Uterus (tissue), 4 donors: ENCODE results near the gene MRPL38. TPM values are rescaled to one million over a fixed set of nuclear protein-coding genes. Genes with fewer than 3 reads are reported as not detected.

ENCODE experiments used
- DNase-seq, 2 donors: peaks; one replicate each; pipeline ENCODE4 v3.0.0-alpha.2; 2019 to 2020
- H3K27ac ChIP-seq, 2 donors: fragments of 200-600 bp; sonication (generic); 1 replicate in 1 of 2; 2 replicates in 1 of 2; pipeline ENCODE4 v1.5.1; 2016 to 2018
- H3K27me3 ChIP-seq, 2 donors: fragments of 200-600 bp; sonication (generic); one replicate each; pipeline ENCODE4 v1.5.1; 2018 to 2019; ENCODE audit warnings: control low read depth in 1 of 2
- H3K36me3 ChIP-seq, 2 donors: fragments of 200-600 bp; sonication (generic); one replicate each; pipeline ENCODE4 v1.5.1; 2019; ENCODE audit warnings: control low read depth in 1 of 2
- H3K4me1 ChIP-seq, 2 donors: fragments of 200-600 bp; sonication (generic); one replicate each; pipeline ENCODE4 v1.5.1; 2018 to 2019; ENCODE audit warnings: control low read depth in 1 of 2
- H3K4me3 ChIP-seq, 2 donors: fragments of 200-600 bp; sonication (generic); 1 replicate in 1 of 2; 2 replicates in 1 of 2; pipeline ENCODE4 v1.5.1; 2018 to 2019; ENCODE audit warnings: mild to moderate bottlenecking in 1 of 2
- H3K9me3 ChIP-seq, 2 donors: fragments of 200-600 bp; sonication (generic); one replicate each; pipeline ENCODE4 v1.5.1; 2019; ENCODE audit warnings: control low read depth in 1 of 2
- CTCF ChIP-seq, 4 experiments: fragments of 200-600 bp in 2 of 4; fragments of 450-650 bp in 2 of 4; sonication (generic) in 2 of 4; IDR thresholded peaks; one replicate each; pipeline ENCODE4 v1.5.1; 2016 to 2019; ENCODE audit warnings: antibody characterized with exemption in 4 of 4, mild to moderate bottlenecking in 2 of 4, moderate library complexity in 1 of 4
- POLR2A ChIP-seq, 2 donors: fragments of 450-650 bp; IDR thresholded peaks; one replicate each; pipeline ENCODE4 v1.6.1; 2016; ENCODE audit warnings: antibody characterized with exemption in 2 of 2, mild to moderate bottlenecking in 1 of 2, moderate library complexity in 1 of 2
- intact Hi-C: fragments of 100-400 bp; cut with DNase I; formaldehyde crosslinking; loops from one replicate; pipeline ENCODE4 v1.15.1; 2023; ENCODE audit warnings: low total_unique reads
- total RNA-seq, 4 donors: library from RNA; depleted of rRNA in 3 of 4; stranded (reverse); fragments of >200 nt in 3 of 4; gene quantifications; one replicate each; pipeline versions ENCODE4 v1.1.0 to v1.2.4, GENCODE V29; 2014 to 2023
- donor health status: DM: yes; HTN: yes; CAD: no.

The MRPL38 gene
- total RNA-seq, 4 donors from 2014 or later, result 32.3 to 99.8 (median 47.8) TPM

GRCh38 chr17:75932852-75933251 lies 28.2 kb upstream of the MRPL38 start:
- no peak overlapping the region for H3K27ac ChIP-seq
- TF ChIP-seq POLR2A (IDR thresholded peaks at IDR 0.05) (no peak), CTCF (IDR thresholded peaks at IDR 0.05) (no peak)
- intact Hi-C loops, result no loop called here

DNA sequence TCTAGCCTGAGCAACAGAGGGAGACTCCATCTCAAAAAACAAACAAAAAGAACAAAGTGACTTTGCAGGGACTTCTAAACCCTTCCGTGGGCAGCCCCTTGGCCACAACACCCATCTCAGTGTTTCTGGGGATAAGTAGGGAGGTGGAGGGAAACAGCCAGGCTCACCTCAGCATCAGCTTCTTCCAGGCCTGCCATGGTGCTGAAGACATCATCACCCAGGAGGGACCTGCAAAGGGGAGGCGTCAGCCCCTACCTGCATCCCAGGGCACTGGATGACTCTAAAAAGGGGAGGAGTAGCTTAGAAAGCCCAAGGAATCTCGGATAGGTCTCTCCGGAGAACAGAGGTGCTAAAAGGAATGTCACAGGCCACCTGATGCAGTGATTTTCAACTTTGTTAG lies 26.4 kb upstream of the MRPL38 start:
- H3K4me3 ChIP-seq, result no peak overlapping the region
- no peaks in the 10 kb centered on the region for H3K36me3 ChIP-seq
- TF ChIP-seq CTCF (IDR thresholded peaks at IDR 0.05), result no peak
- TF ChIP-seq POLR2A (IDR thresholded peaks at IDR 0.05), result no peak
- no peak overlapping the region for H3K27ac ChIP-seq
- DNase-seq, result no peak
- H3K9me3 ChIP-seq, result no peaks in the 10 kb centered on the region
- no peaks in the 10 kb centered on the region for H3K4me1 ChIP-seq
- H3K27me3 ChIP-seq, result no peaks in the 10 kb centered on the region
- intact Hi-C loops, result no loop called here

More at GRCh38 chr17:75932852-75933251, 28.2 kb upstream of the MRPL38 start:
- DNase-seq, result no peak
- Histone ChIP-seq H3K9me3 (no peaks in the 10 kb centered on the region), H3K4me3 (no peak overlapping the region), H3K4me1 (no peaks in the 10 kb centered on the region), H3K36me3 (no peaks in the 10 kb centered on the region), H3K27me3 (no peaks in the 10 kb centered on the region)

DNA sequence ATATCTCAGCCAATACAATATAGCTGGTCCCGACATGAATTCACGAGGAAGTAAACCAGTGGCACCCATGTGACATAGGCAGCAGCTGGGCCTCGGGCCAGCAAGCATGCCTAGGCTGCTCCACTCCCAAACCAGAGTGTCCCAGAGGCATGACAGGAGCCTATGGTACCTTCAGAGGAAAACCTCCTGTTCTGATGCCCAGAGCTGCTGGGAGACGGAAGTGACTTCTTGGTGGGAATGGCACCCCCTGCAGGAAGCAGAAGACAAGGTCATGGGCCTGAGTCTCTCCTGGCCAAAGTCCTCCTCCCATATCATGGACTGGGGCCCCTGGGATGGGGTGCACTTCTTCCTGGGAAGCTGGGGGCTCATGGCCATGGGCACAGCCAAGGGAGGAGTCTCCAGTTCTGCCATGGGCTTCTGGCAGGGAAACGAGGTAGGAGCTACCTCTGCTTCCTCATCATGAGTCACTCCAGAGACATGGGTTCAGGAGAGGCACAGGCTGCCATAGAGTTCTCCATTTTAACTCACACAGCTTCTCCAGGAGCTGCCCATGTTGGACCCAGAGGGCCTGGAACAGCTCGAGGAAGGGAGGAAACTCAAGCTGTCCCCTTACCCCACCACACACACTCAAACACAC lies 22.7 kb upstream of the MRPL38 start:
- peak in 1 of 4 experiments; percentile 14 for TF ChIP-seq CTCF (IDR thresholded peaks at IDR 0.05)
- no peak for TF ChIP-seq POLR2A (IDR thresholded peaks at IDR 0.05)
- no peak overlapping the region for H3K27ac ChIP-seq
- H3K9me3 ChIP-seq, result no peaks in the 10 kb centered on the region
- H3K27me3 ChIP-seq, result no peaks in the 10 kb centered on the region
- intact Hi-C loops, result no loop called here
- H3K4me1 ChIP-seq, result no peaks in the 10 kb centered on the region
- DNase-seq, result no peak
- H3K4me3 ChIP-seq, result no peak overlapping the region
- H3K36me3 ChIP-seq, result no peaks in the 10 kb centered on the region

DNA sequence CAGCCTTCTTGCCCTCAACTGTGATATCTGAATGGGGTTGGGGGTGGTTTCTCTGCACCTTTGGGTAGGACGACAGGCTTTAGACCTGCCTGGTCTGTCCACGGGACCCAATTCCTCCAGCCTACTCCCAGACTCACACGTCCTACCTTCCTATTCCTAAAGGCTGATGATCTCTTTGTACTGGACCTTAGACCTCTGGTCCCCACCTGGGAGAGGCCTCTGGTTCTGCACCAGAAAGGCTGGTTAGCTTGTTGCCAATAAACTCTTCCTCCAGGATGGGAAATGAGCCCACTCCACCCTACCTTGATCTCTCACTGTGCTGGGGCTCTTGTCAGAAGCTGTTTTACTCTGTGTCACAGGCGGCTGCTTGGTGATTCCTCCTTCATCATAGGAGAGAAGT lies 21.8 kb upstream of the MRPL38 start:
- no peaks in the 10 kb centered on the region for H3K4me1 ChIP-seq
- H3K4me3 ChIP-seq, result no peak overlapping the region
- no peaks in the 10 kb centered on the region for H3K36me3 ChIP-seq
- H3K9me3 ChIP-seq, result no peaks in the 10 kb centered on the region
- DNase-seq, result no peak
- TF ChIP-seq CTCF (IDR thresholded peaks at IDR 0.05) (no peak), POLR2A (IDR thresholded peaks at IDR 0.05) (no peak)
- H3K27ac ChIP-seq, result no peak overlapping the region
- H3K27me3 ChIP-seq, result no peaks in the 10 kb centered on the region
- intact Hi-C loops, result no loop called here

DNA sequence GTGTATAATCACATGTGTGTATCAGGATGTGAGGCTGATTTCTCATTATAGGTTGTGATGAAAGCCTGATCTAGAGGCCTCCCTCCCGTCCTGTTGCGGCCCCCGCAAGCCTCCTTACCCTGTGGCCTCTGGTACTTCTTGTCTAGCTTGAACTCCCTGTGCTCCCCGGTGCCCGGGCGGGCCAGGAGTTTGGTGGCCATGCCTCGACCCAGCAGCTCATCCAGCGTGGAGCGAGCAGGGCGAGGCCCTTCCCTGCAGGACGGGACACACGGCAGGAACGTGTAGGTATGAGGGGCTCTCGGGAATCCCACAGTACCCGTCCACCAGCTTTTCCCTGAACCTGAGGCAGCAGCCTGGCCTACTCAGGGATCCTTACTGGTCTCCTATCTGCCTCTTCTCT lies 21.2 kb upstream of the MRPL38 start:
- TF ChIP-seq POLR2A (IDR thresholded peaks at IDR 0.05), result no peak
- no peak for TF ChIP-seq CTCF (IDR thresholded peaks at IDR 0.05)
- H3K4me1 ChIP-seq, result no peaks in the 10 kb centered on the region
- no peaks in the 10 kb centered on the region for H3K36me3 ChIP-seq
- H3K4me3 ChIP-seq, result no peak overlapping the region
- intact Hi-C loops, result no loop called here
- no peaks in the 10 kb centered on the region for H3K27me3 ChIP-seq
- H3K9me3 ChIP-seq, result no peaks in the 10 kb centered on the region
- DNase-seq, result no peak
- H3K27ac ChIP-seq, result no peak overlapping the region
